IMR-90 (cell line): ENCODE results near the gene TRIO.

Source experiments
- CEBPB ChIP-seq: IDR thresholded peaks from 2 replicates; pipeline ENCODE4 v1.6.1; 2012; ENCODE audit warnings: low read depth, low read length, improper control_type of control experiment
- ELK1 ChIP-seq: fragments of 150-350 bp; IDR thresholded peaks from 2 replicates; pipeline ENCODE4 v1.6.1; 2016; ENCODE audit warnings: low read depth, mild to moderate bottlenecking, low read length, moderate library complexity, borderline replicate concordance
- MXI1 ChIP-seq: IDR thresholded peaks from 2 replicates; pipeline ENCODE4 v1.6.1; 2012; ENCODE audit warnings: low read depth, mild to moderate bottlenecking, low read length, moderate library complexity, borderline replicate concordance
- POLR2A ChIP-seq: IDR thresholded peaks from 2 replicates; pipeline ENCODE4 v1.6.1; 2012; ENCODE audit warnings: mild to moderate bottlenecking, low read depth, low read length
- RAD21 ChIP-seq: IDR thresholded peaks from 2 replicates; pipeline ENCODE4 v1.6.1; 2012; ENCODE audit warnings: low read length, improper control_type of control experiment
- RFX5 ChIP-seq: IDR thresholded peaks from 2 replicates; pipeline ENCODE4 v1.8.0; 2012; ENCODE audit warnings: low read depth, mild to moderate bottlenecking, low read length, moderate library complexity
- TF ChIP-seq, protein P1 (sequence below): conservative IDR thresholded peaks from 2 replicates; pipeline ENCODE4 v1.5.1; 2012; ENCODE audit warnings: mild to moderate bottlenecking, low read depth, low read length, improper control_type of control experiment

- no peak for TF ChIP-seq CEBPB
- no peak for TF ChIP-seq POLR2A
- TF ChIP-seq, protein P1, sequence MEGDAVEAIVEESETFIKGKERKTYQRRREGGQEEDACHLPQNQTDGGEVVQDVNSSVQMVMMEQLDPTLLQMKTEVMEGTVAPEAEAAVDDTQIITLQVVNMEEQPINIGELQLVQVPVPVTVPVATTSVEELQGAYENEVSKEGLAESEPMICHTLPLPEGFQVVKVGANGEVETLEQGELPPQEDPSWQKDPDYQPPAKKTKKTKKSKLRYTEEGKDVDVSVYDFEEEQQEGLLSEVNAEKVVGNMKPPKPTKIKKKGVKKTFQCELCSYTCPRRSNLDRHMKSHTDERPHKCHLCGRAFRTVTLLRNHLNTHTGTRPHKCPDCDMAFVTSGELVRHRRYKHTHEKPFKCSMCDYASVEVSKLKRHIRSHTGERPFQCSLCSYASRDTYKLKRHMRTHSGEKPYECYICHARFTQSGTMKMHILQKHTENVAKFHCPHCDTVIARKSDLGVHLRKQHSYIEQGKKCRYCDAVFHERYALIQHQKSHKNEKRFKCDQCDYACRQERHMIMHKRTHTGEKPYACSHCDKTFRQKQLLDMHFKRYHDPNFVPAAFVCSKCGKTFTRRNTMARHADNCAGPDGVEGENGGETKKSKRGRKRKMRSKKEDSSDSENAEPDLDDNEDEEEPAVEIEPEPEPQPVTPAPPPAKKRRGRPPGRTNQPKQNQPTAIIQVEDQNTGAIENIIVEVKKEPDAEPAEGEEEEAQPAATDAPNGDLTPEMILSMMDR: no peak
- TF ChIP-seq RFX5: no peak
- no peak for TF ChIP-seq ELK1
- no peak for TF ChIP-seq RAD21
- no peak for TF ChIP-seq MXI1
Measured at GRCh38 chr5:14254686-14255085, 111.5 kb downstream of the TRIO start.
